Prostate gland (tissue), 2 donors: ENCODE data around the gene BCAN.

Experiments used
- POLR2A ChIP-seq: fragments of 450-650 bp; IDR thresholded peaks from one replicate; pipeline ENCODE4 v1.6.1; 2016; ENCODE audit warnings: antibody characterized with exemption, mild to moderate bottlenecking
- TF ChIP-seq, protein P1 (sequence below), 4 experiments: fragments of 200-600 bp in 2 of 4; fragments of 450-650 bp in 2 of 4; sonication (generic) in 2 of 4; IDR thresholded peaks; 1 replicate in 3 of 4; 2 replicates in 1 of 4; pipeline ENCODE4 v1.5.1; 2016 to 2019; ENCODE audit warnings: antibody characterized with exemption in 4 of 4, mild to moderate bottlenecking in 2 of 4, moderate library complexity in 2 of 4

DNA sequence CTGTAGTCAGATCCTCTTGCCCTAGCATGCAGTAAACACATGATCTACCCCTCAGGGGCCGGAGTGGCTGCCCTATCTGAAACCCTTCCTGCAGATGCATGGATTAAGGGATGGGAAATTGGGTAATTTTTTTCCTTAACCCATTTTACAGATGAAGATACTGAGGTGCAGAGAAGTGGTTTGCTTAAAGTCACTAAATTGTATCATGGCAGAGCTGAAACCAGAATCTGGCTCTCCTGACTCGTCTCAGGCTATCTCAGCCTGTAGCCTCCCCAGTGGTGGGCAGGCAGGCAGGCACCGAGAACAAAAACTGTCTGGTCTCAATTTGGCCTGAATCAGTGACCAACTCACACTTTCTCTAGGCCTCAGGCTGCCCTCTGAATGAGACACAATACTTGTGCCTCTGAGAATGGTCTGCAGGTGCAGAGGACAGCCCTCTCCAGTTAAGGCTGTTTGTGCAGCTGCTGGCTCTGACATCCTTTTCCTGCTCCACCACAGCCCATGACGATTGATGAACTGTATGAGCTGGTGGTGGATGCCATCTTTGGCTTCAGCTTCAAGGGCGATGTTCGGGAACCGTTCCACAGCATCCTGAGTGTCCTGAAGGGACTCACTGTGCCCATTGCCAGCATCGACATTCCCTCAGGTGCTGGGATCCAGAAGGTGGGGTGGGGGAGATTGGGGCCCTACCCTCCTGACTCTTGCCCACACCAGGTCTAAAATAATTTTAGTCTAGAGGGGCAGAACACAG lies 48.8 kb upstream of the BCAN start:
- TF ChIP-seq, protein P1, sequence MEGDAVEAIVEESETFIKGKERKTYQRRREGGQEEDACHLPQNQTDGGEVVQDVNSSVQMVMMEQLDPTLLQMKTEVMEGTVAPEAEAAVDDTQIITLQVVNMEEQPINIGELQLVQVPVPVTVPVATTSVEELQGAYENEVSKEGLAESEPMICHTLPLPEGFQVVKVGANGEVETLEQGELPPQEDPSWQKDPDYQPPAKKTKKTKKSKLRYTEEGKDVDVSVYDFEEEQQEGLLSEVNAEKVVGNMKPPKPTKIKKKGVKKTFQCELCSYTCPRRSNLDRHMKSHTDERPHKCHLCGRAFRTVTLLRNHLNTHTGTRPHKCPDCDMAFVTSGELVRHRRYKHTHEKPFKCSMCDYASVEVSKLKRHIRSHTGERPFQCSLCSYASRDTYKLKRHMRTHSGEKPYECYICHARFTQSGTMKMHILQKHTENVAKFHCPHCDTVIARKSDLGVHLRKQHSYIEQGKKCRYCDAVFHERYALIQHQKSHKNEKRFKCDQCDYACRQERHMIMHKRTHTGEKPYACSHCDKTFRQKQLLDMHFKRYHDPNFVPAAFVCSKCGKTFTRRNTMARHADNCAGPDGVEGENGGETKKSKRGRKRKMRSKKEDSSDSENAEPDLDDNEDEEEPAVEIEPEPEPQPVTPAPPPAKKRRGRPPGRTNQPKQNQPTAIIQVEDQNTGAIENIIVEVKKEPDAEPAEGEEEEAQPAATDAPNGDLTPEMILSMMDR (IDR thresholded peaks at IDR 0.05): no peak
- no peak for TF ChIP-seq POLR2A
